Psoas muscle (tissue), 8 donors: ENCODE data around the gene NAPA. TPM values are rescaled to one million over a fixed set of nuclear protein-coding genes. Genes with fewer than 3 reads are reported as not detected.
A peak's percentile ranks its signal among the peaks of the same experiment; 100 is the strongest.
"Not testable (repeated sequence)": the region's sequence is repeated elsewhere in the genome, so short reads cannot be mapped to it uniquely, and the experiment has no call there.

Experiments used
- ATAC-seq, 4 donors: fragments of 200-7000 bp; cut with Tn5 transposase; one replicate each; pipeline ENCODE4 v1.9.1; 2020; ENCODE audit warnings: moderate library complexity in 3 of 4, mild to moderate bottlenecking in 2 of 4
- DNase-seq, 2 donors: peaks; one replicate each; pipeline ENCODE4 v3.0.0-alpha.2; 2020
- H3K27ac ChIP-seq: fragments of 200-600 bp; one replicate; pipeline ENCODE4 v1.8.0; 2022
- H3K27me3 ChIP-seq, 3 donors: fragments of 200-600 bp in 1 of 3; one replicate each; pipeline versions ENCODE4 v1.6.1 to v1.8.0; 2013 to 2022; ENCODE audit warnings: low read length in 2 of 3, mild to moderate bottlenecking in 2 of 3, moderate library complexity in 1 of 3; ENCODE audit not compliant: insufficient read depth in 3 of 3
- H3K36me3 ChIP-seq, 2 donors: fragments of 200-600 bp in 1 of 2; one replicate each; pipeline versions ENCODE4 v1.6.1 to v1.8.0; 2013 to 2022; ENCODE audit warnings: low read depth in 1 of 2, mild to moderate bottlenecking in 1 of 2, moderate library complexity in 1 of 2; ENCODE audit not compliant: insufficient read depth in 1 of 2
- H3K4me1 ChIP-seq: fragments of 200-600 bp; one replicate; pipeline ENCODE4 v1.8.0; 2022
- H3K4me3 ChIP-seq: fragments of 200-600 bp; one replicate; pipeline ENCODE4 v1.8.0; 2022; ENCODE audit warnings: mild to moderate bottlenecking
- H3K9me3 ChIP-seq: fragments of 200-600 bp; one replicate; pipeline ENCODE4 v1.8.0; 2022
- CTCF ChIP-seq: fragments of 200-600 bp; IDR thresholded peaks from one replicate; pipeline ENCODE4 v1.8.0; 2022; ENCODE audit warnings: antibody characterized with exemption
- WGBS, 3 donors: extraction: QIAGEN DNeasy Blood & Tissue Kit; methylation state at CpG; one replicate each; pipeline versions ENCODE4 v1.1.6 to v1.1.7; 2013; 5-methylcytosine and 5-hydroxymethylcytosine counted together
- intact Hi-C, 2 donors: fragments of 100-400 bp; cut with DNase I; formaldehyde crosslinking; loops; one replicate each; pipeline versions ENCODE4 v1.11.0 to v1.14.2; 2022
- polyA plus RNA-seq, 3 donors: library from polyadenylated mRNA; stranded (reverse); fragments of 200-250 nt; gene quantifications; one replicate each; pipeline ENCODE4 v1.2.3, GENCODE V29; 2013
- total RNA-seq, 4 donors: library from RNA; stranded (reverse); fragmentation: NEBNext Ultra II Directional in 2 of 4; extraction: Animal tissue kit (Norgen Biotek cat#: 25700) in 2 of 4; gene quantifications; one replicate each; pipeline versions ENCODE4 v1.2.1 to v1.2.4, GENCODE V29; 2021 to 2023
- donor health status: healthy with polysubstance abuse.
- donor health status: DM: no; HTN: no; CAD: no; lungs with moderate emphysema.
- donor health status: Bipolar disorder and iron deficiency.
- donor health status: healthy.
- donor health status: DM: yes; HTN: yes; CAD: no.
- donor health status: DM: no; HTN: no; CAD: no.
- donor health status: DM: no; HTN: no; CAD: no.
- donor health status: DM: yes; HTN: yes; CAD: no.

NAPA gene
- total and polyA plus RNA-seq, 7 donors, result 103 to 182 (median 124) TPM

DNA sequence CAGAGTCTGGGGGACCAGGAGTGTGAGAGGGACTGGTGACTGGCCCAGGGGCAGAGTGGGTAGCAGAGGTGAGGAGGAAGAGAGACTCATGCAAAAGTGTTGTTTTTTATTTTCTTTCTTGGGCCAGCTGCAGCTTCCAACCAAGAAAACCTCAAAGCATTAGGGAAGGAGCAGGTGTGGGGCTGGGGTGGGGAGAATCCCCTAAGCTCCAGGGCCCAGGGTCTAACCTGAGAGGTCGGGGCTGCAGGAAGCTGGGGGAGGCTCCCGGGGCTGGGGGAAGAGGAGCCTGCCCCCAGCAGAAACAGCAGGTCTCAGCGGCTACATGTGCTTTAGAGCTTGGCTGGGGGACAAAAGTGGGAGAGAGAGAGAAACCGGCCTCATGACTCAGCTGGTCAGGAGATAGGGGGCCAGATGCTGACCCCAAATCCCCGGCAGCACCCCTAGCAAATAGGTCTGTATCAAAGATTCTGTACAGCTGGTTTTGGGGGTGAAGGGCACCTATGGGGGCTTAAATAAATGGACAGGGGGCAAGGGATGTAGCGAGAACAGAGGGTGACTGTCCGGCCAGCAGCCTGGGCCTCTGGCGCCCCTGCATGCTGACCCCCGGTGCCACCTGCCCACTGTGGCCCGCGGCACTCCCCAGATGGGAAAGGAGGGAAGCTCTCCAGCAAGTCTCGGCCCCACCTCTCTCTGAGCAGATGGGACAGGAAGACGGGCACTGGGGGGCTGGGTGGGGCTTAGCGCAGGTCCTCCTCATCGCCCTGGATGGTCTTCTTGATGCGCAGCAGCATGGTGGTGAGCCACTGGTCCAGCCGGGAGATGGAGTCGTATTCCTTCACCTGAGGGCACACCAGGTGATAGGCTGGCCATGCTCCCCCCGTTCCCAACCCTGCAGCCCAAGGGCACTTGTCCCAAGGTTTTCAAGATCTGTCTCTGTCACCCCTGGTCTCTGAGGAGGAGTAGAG is 27.0 kb downstream of the NAPA start:
- no peak overlapping the region for H3K4me3 ChIP-seq
- no peaks in the 10 kb centered on the region for H3K9me3 ChIP-seq
- H3K27ac ChIP-seq, result no peak overlapping the region
- DNase-seq (peak in 1 of 2 donors; percentile 30), ATAC-seq (no peak)
- 79 to 87% (median 83%) methylated on average over 19 of the region's 19 CpGs for WGBS, 3 donors
- TF ChIP-seq CTCF, result no peak
- peaks cover 7% of the 10 kb centered on the region for H3K4me1 ChIP-seq
- H3K27me3 ChIP-seq, result no peaks in the 10 kb centered on the region
- intact Hi-C loops, result no loop called here
- peaks cover 0 to 56% of the 10 kb centered on the region in 2 donors for H3K36me3 ChIP-seq

DNA sequence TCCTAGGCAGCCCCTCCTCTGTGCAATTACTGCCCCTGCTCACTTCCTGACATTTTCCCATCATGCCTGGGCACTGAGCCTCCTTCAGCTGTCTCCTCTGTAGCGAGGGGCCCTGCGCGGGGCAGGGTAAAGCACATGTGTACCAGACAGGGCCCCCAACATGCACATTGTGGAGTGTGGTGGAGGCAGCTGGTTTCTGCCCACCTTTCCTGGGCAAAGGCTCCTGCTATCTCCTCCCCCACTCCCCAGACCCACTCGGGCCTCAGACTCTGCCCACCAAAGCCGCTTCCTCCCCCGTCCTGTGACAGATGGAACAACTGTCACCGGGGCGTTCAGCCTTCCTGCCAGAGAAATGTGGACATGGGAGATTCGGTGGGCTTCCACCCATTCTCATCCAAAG is 28.0 kb downstream of the NAPA start:
- DNase-seq (peak in 1 of 2 donors; percentile 52), ATAC-seq (no peak)
- no peak for TF ChIP-seq CTCF
- intact Hi-C loops, result no loop called here
- no peak overlapping the region for H3K4me3 ChIP-seq
- H3K27me3 ChIP-seq, result no peaks in the 10 kb centered on the region
- H3K4me1 ChIP-seq, result peaks cover 7% of the 10 kb centered on the region
- H3K36me3 ChIP-seq, result peaks cover 0 to 47% of the 10 kb centered on the region in 2 donors
- H3K9me3 ChIP-seq, result no peaks in the 10 kb centered on the region
- 55 to 61% (median 56%) methylated on average over 9 of the region's 9 CpGs for WGBS, 3 donors
- no peak overlapping the region for H3K27ac ChIP-seq

DNA sequence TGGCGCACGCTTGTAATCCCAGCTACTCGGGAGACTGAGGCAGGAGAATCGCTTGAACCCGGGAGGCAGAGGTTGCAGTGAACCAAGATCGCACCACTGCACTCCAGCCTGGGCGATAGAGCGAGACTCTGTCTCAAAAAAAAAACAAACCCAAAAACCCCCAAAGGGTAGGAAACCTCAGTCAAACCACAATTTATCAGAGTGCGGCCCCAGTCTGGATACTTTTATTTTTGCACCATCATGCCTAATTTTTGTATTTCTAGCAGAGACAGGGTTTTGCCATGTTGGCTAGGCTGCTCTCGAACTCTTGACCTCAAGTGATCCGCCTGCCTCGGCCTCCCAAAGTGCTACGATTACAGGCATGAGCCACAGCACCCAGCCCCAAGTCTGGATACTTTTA is 28.6 kb downstream of the NAPA start:
- H3K4me1 ChIP-seq, intact Hi-C loops, ATAC-seq, H3K27me3 ChIP-seq, DNase-seq, H3K9me3 ChIP-seq, H3K4me3 ChIP-seq, H3K27ac ChIP-seq: not testable (repeated sequence)
- WGBS, 3 donors, result 83 to 84% (median 83%) methylated on average over 13 of the region's 13 CpGs
- peaks cover 0 to 40% of the 10 kb centered on the region in 2 donors for H3K36me3 ChIP-seq

- peak overlapping the region; percentile 92 for H3K27ac ChIP-seq
- intact Hi-C loops, result no loop called here
- no peak for ATAC-seq
Measured at GRCh38 chr19:47485210-47485609, 29.7 kb downstream of the NAPA start.

More at GRCh38 chr19:47485210-47485609, 29.7 kb downstream of the NAPA start:
- DNase-seq, result peak in 1 of 2 donors; percentile 6
- TF ChIP-seq CTCF, result no peak
- Histone ChIP-seq H3K4me3 (peak overlapping the region; percentile 66), H3K27me3 (no peaks in the 10 kb centered on the region), H3K9me3 (no peaks in the 10 kb centered on the region), H3K4me1 (peaks cover 7% of the 10 kb centered on the region), H3K36me3 (peaks cover 0 to 32% of the 10 kb centered on the region in 2 donors)
- WGBS, 3 donors, result 77 to 84% (median 82%) methylated on average over 6 of the region's 6 CpGs
